Tibial nerve (tissue), 4 donors: ENCODE data around the gene NTRK3. TPM values are rescaled to one million over a fixed set of nuclear protein-coding genes. Genes with fewer than 3 reads are reported as not detected.

Source experiments
- DNase-seq, 2 donors: peaks; one replicate each; pipeline ENCODE4 v3.0.0-alpha.2; 2019; ENCODE audit warnings: low spot score in 2 of 2
- H3K27ac ChIP-seq, 4 donors: fragments of 200-600 bp; sonication (generic) in 3 of 4; one replicate each; pipeline ENCODE4 v1.5.1; 2017 to 2019; ENCODE audit warnings: mild to moderate bottlenecking in 1 of 4
- H3K27me3 ChIP-seq, 2 donors: fragments of 200-600 bp; sonication (generic) in 1 of 2; one replicate each; pipeline versions ENCODE4 v1.5.1 to v1.6.0; 2017 to 2019
- H3K36me3 ChIP-seq, 3 donors: fragments of 200-600 bp; sonication (generic); one replicate each; pipeline ENCODE4 v1.5.1; 2018 to 2019
- H3K4me1 ChIP-seq, 4 donors: fragments of 200-600 bp; sonication (generic) in 3 of 4; one replicate each; pipeline ENCODE4 v1.5.1; 2017 to 2019
- H3K4me3 ChIP-seq, 4 donors: fragments of 200-600 bp; sonication (generic) in 3 of 4; one replicate each; pipeline ENCODE4 v1.5.1; 2017 to 2019; ENCODE audit warnings: mild to moderate bottlenecking in 1 of 4, moderate library complexity in 1 of 4
- H3K9me3 ChIP-seq, 4 donors: fragments of 200-600 bp; sonication (generic) in 3 of 4; one replicate each; pipeline ENCODE4 v1.5.1; 2017 to 2019
- EP300 ChIP-seq, 2 donors: sonication (generic); formaldehyde crosslinking; IDR thresholded peaks; one replicate each; pipeline ENCODE4 v1.6.1; 2017; ENCODE audit warnings: antibody characterized with exemption in 2 of 2, mild to moderate bottlenecking in 1 of 2
- POLR2A ChIP-seq, 2 donors: fragments of 450-650 bp; IDR thresholded peaks; one replicate each; pipeline ENCODE4 v1.6.1; 2017; ENCODE audit warnings: antibody characterized with exemption in 2 of 2, mild to moderate bottlenecking in 2 of 2, moderate library complexity in 2 of 2
- WGBS, 2 donors: methylation state at CpG; one replicate each; pipeline ENCODE4 v1.1.5; 2018; 5-methylcytosine and 5-hydroxymethylcytosine counted together
- total RNA-seq, 4 donors: library from RNA; depleted of rRNA; stranded (reverse); fragments of >200 nt; gene quantifications; one replicate each; pipeline ENCODE4 v1.1.0, GENCODE V29; 2016
- TF ChIP-seq, protein P1 (sequence below), 5 experiments: fragments of 200-600 bp in 3 of 5; fragments of 450-650 bp in 2 of 5; sonication (generic) in 3 of 5; IDR thresholded peaks; one replicate each; pipeline ENCODE4 v1.5.1; 2016 to 2019; ENCODE audit warnings: antibody characterized with exemption in 5 of 5, mild to moderate bottlenecking in 3 of 5, moderate library complexity in 2 of 5

The NTRK3 gene
- total RNA-seq, 4 donors from 2014 or later: 53.4 to 85.9 (median 83.6) TPM

DNA sequence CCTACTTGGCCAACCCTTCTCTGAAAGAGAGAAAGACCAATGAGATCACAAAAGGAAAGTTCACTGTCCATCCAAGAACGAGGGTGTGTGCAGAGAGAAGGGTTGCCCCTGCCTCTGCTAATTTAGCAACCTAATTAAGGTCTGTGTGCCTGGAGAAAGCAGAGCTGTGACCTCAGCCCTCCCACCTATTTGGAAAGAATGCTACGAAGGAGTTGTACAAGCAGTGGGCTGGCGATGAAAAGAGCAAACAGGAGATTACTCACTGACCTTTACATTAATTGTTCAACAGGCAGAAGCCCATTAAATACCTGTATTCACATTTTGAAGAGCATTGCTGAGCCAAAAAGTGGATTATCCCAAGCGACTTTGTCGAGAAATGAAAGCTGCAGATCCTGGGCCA lies 314.9 kb downstream of the NTRK3 start:
- H3K36me3 ChIP-seq: no peaks in the 10 kb centered on the region

DNA sequence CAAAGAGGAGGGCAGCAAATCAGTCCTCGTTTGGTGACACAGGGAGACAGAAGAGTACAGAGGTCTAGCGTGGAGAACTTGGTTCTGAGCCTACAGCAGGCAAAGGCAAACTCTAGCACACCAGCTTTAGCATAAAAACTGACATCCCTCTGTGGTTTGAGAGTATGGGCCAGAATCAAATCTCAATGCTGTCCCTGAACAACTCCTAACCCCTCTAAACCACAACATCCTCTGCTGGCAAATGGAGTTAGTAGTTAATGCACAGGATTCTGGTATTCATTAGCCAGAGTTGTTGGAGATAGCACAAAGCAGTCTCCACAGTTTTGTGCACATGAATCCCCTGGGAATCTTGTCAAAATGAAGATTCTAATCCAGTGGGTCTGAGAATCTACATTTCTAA lies 315.8 kb downstream of the NTRK3 start:
- Histone ChIP-seq H3K27ac (no peak overlapping the region), H3K36me3 (no peaks in the 10 kb centered on the region), H3K4me1 (peaks cover 0 to 17% (median 0%) of the 10 kb centered on the region in 4 donors), H3K27me3 (no peaks in the 10 kb centered on the region), H3K9me3 (no peaks in the 10 kb centered on the region), H3K4me3 (no peak overlapping the region)
- TF ChIP-seq POLR2A (IDR thresholded peaks at IDR 0.05) (no peak), EP300 (IDR thresholded peaks at IDR 0.05) (no peak)
- TF ChIP-seq, protein P1, sequence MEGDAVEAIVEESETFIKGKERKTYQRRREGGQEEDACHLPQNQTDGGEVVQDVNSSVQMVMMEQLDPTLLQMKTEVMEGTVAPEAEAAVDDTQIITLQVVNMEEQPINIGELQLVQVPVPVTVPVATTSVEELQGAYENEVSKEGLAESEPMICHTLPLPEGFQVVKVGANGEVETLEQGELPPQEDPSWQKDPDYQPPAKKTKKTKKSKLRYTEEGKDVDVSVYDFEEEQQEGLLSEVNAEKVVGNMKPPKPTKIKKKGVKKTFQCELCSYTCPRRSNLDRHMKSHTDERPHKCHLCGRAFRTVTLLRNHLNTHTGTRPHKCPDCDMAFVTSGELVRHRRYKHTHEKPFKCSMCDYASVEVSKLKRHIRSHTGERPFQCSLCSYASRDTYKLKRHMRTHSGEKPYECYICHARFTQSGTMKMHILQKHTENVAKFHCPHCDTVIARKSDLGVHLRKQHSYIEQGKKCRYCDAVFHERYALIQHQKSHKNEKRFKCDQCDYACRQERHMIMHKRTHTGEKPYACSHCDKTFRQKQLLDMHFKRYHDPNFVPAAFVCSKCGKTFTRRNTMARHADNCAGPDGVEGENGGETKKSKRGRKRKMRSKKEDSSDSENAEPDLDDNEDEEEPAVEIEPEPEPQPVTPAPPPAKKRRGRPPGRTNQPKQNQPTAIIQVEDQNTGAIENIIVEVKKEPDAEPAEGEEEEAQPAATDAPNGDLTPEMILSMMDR (IDR thresholded peaks at IDR 0.05): no peak
- 73 to 79% methylated on average over 2 of the region's 2 CpGs for WGBS, 2 donors
- DNase-seq: no peak

More for the DNA sequence above, 314.9 kb downstream of the NTRK3 start:
- Histone ChIP-seq H3K27ac (no peak overlapping the region), H3K9me3 (no peaks in the 10 kb centered on the region), H3K27me3 (no peaks in the 10 kb centered on the region), H3K4me1 (peaks cover 0 to 17% (median 0%) of the 10 kb centered on the region in 4 donors), H3K4me3 (no peak overlapping the region)
- no peak for DNase-seq
- 65 to 75% methylated on average over 5 of the region's 5 CpGs for WGBS, 2 donors
- TF ChIP-seq POLR2A (IDR thresholded peaks at IDR 0.05) (no peak), EP300 (IDR thresholded peaks at IDR 0.05) (no peak)
- TF ChIP-seq, protein P1 (IDR thresholded peaks at IDR 0.05): no peak

DNA sequence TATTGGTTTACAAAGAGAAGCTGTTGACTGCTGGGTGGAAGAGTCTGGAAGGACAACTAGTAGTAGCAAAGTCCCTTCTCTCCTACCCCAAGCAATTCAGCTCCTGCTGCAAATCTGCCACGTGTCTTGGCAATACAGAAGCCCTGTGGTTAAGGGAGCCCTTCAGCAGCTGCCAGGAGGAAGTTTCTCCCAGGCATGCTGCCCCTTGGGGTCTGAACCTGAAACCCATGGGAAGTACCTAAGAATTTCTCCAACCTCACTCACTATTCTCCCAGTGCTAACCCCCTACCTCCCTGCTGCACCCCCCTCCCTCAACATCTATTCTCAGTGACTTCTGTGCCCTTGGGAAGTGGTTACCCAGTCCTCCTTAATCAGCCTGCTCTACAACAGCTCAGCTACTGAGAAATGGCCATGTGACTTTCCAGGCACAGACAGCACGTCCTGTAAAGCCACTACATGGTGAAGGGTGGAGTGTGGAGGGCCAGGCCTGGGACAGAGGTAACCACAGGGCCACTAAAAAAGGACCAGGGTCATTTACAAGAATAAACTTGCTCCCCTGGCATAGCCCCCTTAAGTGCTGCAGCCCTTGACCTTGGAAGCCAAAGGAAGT lies 316.6 kb downstream of the NTRK3 start:
- Histone ChIP-seq H3K27ac (no peak overlapping the region), H3K4me3 (no peak overlapping the region), H3K4me1 (peaks cover 0 to 17% (median 0%) of the 10 kb centered on the region in 4 donors), H3K27me3 (no peaks in the 10 kb centered on the region), H3K9me3 (no peaks in the 10 kb centered on the region), H3K36me3 (no peaks in the 10 kb centered on the region)
- TF ChIP-seq EP300 (IDR thresholded peaks at IDR 0.05) (no peak), POLR2A (IDR thresholded peaks at IDR 0.05) (no peak)
- TF ChIP-seq, protein P1 (IDR thresholded peaks at IDR 0.05): no peak
- DNase-seq: no peak
- 0 to 22% methylated on average over 2 of the region's 2 CpGs for whole genome bisulfite sequencing, 2 donors

DNA sequence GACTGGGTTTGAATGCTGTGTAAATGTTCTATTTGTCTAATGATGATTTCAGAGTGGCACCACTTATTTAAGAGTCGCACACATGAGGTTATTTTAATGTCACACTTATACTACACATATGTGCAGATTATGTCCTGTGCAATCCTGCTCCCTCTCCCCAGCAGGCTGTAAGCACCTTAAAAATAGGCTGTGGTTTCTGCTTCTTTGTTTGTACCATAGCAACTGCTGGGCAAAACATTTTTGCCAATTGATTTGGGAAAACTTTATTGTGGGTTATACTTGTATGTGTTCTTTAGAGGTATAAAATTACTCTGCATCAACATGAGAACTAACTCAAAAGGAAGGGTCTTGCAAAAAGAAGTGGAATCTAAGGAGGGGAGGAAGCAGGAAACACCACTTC lies 318.5 kb downstream of the NTRK3 start:
- no peak for DNase-seq
- 35 to 82% methylated on average over 1 of the region's 1 CpG for WGBS, 2 donors
- Histone ChIP-seq H3K27ac (no peak overlapping the region), H3K4me3 (no peak overlapping the region), H3K27me3 (no peaks in the 10 kb centered on the region), H3K4me1 (peaks cover 0 to 11% (median 0%) of the 10 kb centered on the region in 4 donors), H3K36me3 (no peaks in the 10 kb centered on the region), H3K9me3 (no peaks in the 10 kb centered on the region)
- TF ChIP-seq POLR2A (IDR thresholded peaks at IDR 0.05): no peak
- TF ChIP-seq, protein P1 (IDR thresholded peaks at IDR 0.05): no peak

DNA sequence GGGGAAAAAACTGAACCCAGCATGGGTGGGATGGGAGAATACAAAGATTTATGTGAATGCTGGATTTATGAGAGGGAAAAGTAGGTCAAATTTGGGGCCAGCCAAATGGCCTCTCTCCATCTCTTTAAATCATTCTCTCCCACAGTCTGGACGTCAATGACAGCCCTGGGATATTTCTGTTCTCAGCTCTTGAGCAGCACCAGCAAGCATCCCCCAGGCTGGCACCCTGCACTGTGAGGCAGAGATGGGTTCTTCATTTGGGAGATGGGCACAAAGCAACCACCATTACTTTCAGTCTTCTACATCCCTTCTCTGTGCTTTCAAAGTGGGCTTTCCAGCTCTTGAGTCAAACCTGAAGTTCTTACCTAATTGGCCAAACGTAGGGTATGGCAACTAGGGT lies 321.0 kb downstream of the NTRK3 start:
- no peaks in the 10 kb centered on the region for H3K9me3 ChIP-seq
- DNase-seq: no peak
- 48 to 51% methylated on average over 2 of the region's 2 CpGs for WGBS, 2 donors
- peaks cover 0 to 6% (median 0%) of the 10 kb centered on the region in 3 donors for H3K36me3 ChIP-seq
- no peak overlapping the region for H3K4me3 ChIP-seq
- no peaks in the 10 kb centered on the region for H3K27me3 ChIP-seq
- no peak for TF ChIP-seq POLR2A (IDR thresholded peaks at IDR 0.05)
- TF ChIP-seq, protein P1 (IDR thresholded peaks at IDR 0.05): no peak
- TF ChIP-seq EP300 (IDR thresholded peaks at IDR 0.05): no peak
- no peak overlapping the region for H3K27ac ChIP-seq
- H3K4me1 ChIP-seq: peaks cover 0 to 7% (median 0%) of the 10 kb centered on the region in 4 donors
